ENCODE data around the gene CLCN7. TPM values are rescaled to one million over a fixed set of nuclear protein-coding genes. Genes with fewer than 3 reads are reported as not detected.

The CLCN7 gene
- total RNA-seq, 1 experiment from 2014 or later: 48.2 TPM

- Histone ChIP-seq H3K27me3 (ENCODE audit: low read length) (no peaks in the 10 kb centered on the region), H3K4me3 (ENCODE audit: low read length) (no peak within 1 kb of the TSS), H4K20me1 (ENCODE audit: low read length) (no peaks in the 10 kb centered on the region), H3K4me2 (ENCODE audit: low read length) (no peak within 1 kb of the TSS), H3K79me2 (ENCODE audit: low read length) (no peaks in the 10 kb centered on the region), H3F3A (ENCODE audit: low read length, unreplicated experiment) (no peaks in the 10 kb centered on the region), H2AFZ (ENCODE audit: low read length) (no peak within 1 kb of the TSS), H3K9me3 (ENCODE audit: low read length) (no peaks in the 10 kb centered on the region), H3K4me1 (ENCODE audit: insufficient read depth, low read length) (no peaks in the 10 kb centered on the region), H3K9me2 (replicated peaks; ENCODE audit: low read length) (no peaks in the 10 kb centered on the region), H3K27ac (ENCODE audit: low read length) (no peak within 1 kb of the TSS), H3K9ac (ENCODE audit: low read length) (no peak within 1 kb of the TSS), H3K36me3 (ENCODE audit: low read depth, low read length) (no peaks in the 10 kb centered on the region)
- ATAC-seq (no peak), DNase-seq (no peak)
- intact Hi-C loops (cut with micrococcal nuclease): no loop called here
- ChIA-PET CTCF (interaction anchor here (0.6 kb wide), 1 partner anchor 102 kb away, joined by 4 read pairs; no protein-coding TSS in a partner anchor), POLR2A (ENCODE audit: unreplicated experiment) (interaction anchor here (0.6 kb wide), 1 partner anchor 248 kb away, joined by 3 read pairs; no protein-coding TSS in a partner anchor)
- no TSS peak for BruUV-seq (replicated peaks)
- TF ChIP-seq EZH2 (IDR thresholded peaks at IDR 0.05; ENCODE audit: low read length, unreplicated experiment) (no peak), EZH2phosphoT487 (IDR thresholded peaks at IDR 0.05; ENCODE audit: borderline replicate concordance, low read length) (no peak)
- TF ChIP-seq, protein P1, sequence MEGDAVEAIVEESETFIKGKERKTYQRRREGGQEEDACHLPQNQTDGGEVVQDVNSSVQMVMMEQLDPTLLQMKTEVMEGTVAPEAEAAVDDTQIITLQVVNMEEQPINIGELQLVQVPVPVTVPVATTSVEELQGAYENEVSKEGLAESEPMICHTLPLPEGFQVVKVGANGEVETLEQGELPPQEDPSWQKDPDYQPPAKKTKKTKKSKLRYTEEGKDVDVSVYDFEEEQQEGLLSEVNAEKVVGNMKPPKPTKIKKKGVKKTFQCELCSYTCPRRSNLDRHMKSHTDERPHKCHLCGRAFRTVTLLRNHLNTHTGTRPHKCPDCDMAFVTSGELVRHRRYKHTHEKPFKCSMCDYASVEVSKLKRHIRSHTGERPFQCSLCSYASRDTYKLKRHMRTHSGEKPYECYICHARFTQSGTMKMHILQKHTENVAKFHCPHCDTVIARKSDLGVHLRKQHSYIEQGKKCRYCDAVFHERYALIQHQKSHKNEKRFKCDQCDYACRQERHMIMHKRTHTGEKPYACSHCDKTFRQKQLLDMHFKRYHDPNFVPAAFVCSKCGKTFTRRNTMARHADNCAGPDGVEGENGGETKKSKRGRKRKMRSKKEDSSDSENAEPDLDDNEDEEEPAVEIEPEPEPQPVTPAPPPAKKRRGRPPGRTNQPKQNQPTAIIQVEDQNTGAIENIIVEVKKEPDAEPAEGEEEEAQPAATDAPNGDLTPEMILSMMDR (conservative IDR thresholded peaks at IDR 0.05; ENCODE audit: low read depth, low read length): no peak
Measured at GRCh38 chr16:1443980-1444729, 30.7 kb downstream of the CLCN7 start, which contains the start of gene CCDC154. TSS of gene CCDC154 (minus strand) at chr16:1444556. CDS start at chr16:1444322, 234 bp downstream.

- H3K4me1 ChIP-seq (ENCODE audit: insufficient read depth, low read length): no peaks in the 10 kb centered on the region
- ChIA-PET POLR2A (ENCODE audit: unreplicated experiment) (no interaction called here), CTCF (no interaction called here)
- H3K4me3 ChIP-seq (ENCODE audit: low read length): no peak overlapping the region
- H3K9me2 ChIP-seq (replicated peaks; ENCODE audit: low read length): no peaks in the 10 kb centered on the region
- H3K27me3 ChIP-seq (ENCODE audit: low read length): no peaks in the 10 kb centered on the region
- intact Hi-C loops (cut with micrococcal nuclease): no loop called here
- H3K79me2 ChIP-seq (ENCODE audit: low read length): no peaks in the 10 kb centered on the region
- TF ChIP-seq EZH2phosphoT487 (IDR thresholded peaks at IDR 0.05; ENCODE audit: borderline replicate concordance, low read length) (no peak), EZH2 (IDR thresholded peaks at IDR 0.05; ENCODE audit: low read length, unreplicated experiment) (no peak)
- TF ChIP-seq, protein P1 (conservative IDR thresholded peaks at IDR 0.05; ENCODE audit: low read depth, low read length): no peak
- no peaks in the 10 kb centered on the region for H3K9me3 ChIP-seq (ENCODE audit: low read length)
- no peak for ATAC-seq
- no TSS peak for BruUV-seq (replicated peaks)
- no peak overlapping the region for H3K9ac ChIP-seq (ENCODE audit: low read length)
- H3K4me2 ChIP-seq (ENCODE audit: low read length): no peak overlapping the region
- no peak overlapping the region for H3K27ac ChIP-seq (ENCODE audit: low read length)
- DNase-seq: no peak
- no peaks in the 10 kb centered on the region for H3K36me3 ChIP-seq (ENCODE audit: low read depth, low read length)
- H4K20me1 ChIP-seq (ENCODE audit: low read length): no peaks in the 10 kb centered on the region
- no peaks in the 10 kb centered on the region for H3F3A ChIP-seq (ENCODE audit: low read length, unreplicated experiment)
- no peak overlapping the region for H2AFZ ChIP-seq (ENCODE audit: low read length)
Measured at GRCh38 chr16:1443403-1443973, 31.3 kb downstream of the CLCN7 start.

- CTCF ChIA-PET: no interaction called here
- TF ChIP-seq EZH2 (IDR thresholded peaks at IDR 0.05; ENCODE audit: low read length, unreplicated experiment) (no peak), EZH2phosphoT487 (IDR thresholded peaks at IDR 0.05; ENCODE audit: borderline replicate concordance, low read length) (no peak)
- TF ChIP-seq, protein P1 (conservative IDR thresholded peaks at IDR 0.05; ENCODE audit: low read depth, low read length): no peak
Measured at GRCh38 chr16:1442697-1443096, 32.1 kb downstream of the CLCN7 start.

More at GRCh38 chr16:1442697-1443096, 32.1 kb downstream of the CLCN7 start:
- no peak overlapping the region for H3K4me3 ChIP-seq (ENCODE audit: low read length)
- no peak overlapping the region for H3K4me2 ChIP-seq (ENCODE audit: low read length)
- ATAC-seq (no peak), DNase-seq (no peak)
- H3K36me3 ChIP-seq (ENCODE audit: low read depth, low read length): no peaks in the 10 kb centered on the region
- no peak overlapping the region for H2AFZ ChIP-seq (ENCODE audit: low read length)
- H3K4me1 ChIP-seq (ENCODE audit: insufficient read depth, low read length): no peaks in the 10 kb centered on the region
- no peaks in the 10 kb centered on the region for H3K27me3 ChIP-seq (ENCODE audit: low read length)
- intact Hi-C loops (cut with micrococcal nuclease): no loop called here
- no peaks in the 10 kb centered on the region for H3F3A ChIP-seq (ENCODE audit: low read length, unreplicated experiment)
- no peaks in the 10 kb centered on the region for H3K79me2 ChIP-seq (ENCODE audit: low read length)
- no peak overlapping the region for H3K9ac ChIP-seq (ENCODE audit: low read length)
- H3K9me3 ChIP-seq (ENCODE audit: low read length): no peaks in the 10 kb centered on the region
- POLR2A ChIA-PET (ENCODE audit: unreplicated experiment): no interaction called here
- no peaks in the 10 kb centered on the region for H3K9me2 ChIP-seq (replicated peaks; ENCODE audit: low read length)
- no peak overlapping the region for H3K27ac ChIP-seq (ENCODE audit: low read length)
- no TSS peak for BruUV-seq (replicated peaks)
- no peaks in the 10 kb centered on the region for H4K20me1 ChIP-seq (ENCODE audit: low read length)

Measured in PC-3 (cell line).